Left kidney (tissue), 2 donors: ENCODE data around the gene WDR5. TPM values are rescaled to one million over a fixed set of nuclear protein-coding genes. Genes with fewer than 3 reads are reported as not detected.

ENCODE experiments used
- DNase-seq: peaks from one replicate; pipeline ENCODE4 v3.0.0-alpha.2; 2013
- polyA plus RNA-seq: library from polyadenylated mRNA; unstranded; fragments of 120-200 nt; gene quantifications from one replicate; pipeline ENCODE4 v1.2.1, GENCODE V29; 2013; ENCODE audit not compliant: insufficient read length

Gene WDR5
- polyA plus RNA-seq, 1 donor = 35.9 TPM

DNA sequence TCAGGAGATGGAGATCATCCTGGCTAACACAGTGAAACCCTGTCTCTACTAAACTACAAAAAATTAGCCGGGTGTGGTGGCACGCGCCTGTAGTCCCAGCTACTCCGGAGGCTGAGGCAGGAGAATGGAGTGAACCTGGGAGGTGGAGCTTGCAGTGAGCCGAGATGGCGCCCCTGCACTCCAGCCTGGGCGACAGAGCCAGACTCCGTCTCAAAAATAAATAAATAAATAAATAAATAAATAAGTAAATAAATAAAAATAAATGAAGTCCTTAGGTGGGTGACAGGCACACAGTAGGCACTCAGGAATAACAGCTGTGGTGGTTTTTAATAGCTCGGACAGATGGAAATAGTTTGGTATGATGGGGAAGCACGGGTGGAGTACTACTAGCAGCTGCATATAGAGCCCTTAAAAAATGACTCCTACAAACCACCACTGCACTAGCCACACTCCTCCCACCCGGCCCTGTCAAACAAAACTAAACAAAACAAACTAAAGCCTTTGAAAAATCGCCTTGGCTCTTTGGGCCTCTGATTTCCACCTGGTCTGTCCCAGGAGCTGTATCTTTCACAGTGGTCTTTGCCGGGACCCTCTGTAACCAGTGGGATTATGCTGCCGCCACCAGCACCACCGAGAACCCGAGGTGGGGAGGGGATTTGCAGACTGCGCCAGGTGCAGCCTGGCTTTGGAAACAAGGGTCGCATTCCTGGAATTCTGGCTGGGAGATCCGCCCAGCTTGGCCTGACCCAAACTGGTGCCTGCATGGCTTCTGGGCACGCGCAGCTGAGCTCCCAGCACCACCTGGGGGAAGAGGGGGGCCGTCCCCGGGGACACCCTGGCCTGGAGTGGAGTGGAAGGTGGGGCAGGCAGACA lies 5.1 kb upstream of the WDR5 start:
- peak; percentile 46 for DNase-seq

DNA sequence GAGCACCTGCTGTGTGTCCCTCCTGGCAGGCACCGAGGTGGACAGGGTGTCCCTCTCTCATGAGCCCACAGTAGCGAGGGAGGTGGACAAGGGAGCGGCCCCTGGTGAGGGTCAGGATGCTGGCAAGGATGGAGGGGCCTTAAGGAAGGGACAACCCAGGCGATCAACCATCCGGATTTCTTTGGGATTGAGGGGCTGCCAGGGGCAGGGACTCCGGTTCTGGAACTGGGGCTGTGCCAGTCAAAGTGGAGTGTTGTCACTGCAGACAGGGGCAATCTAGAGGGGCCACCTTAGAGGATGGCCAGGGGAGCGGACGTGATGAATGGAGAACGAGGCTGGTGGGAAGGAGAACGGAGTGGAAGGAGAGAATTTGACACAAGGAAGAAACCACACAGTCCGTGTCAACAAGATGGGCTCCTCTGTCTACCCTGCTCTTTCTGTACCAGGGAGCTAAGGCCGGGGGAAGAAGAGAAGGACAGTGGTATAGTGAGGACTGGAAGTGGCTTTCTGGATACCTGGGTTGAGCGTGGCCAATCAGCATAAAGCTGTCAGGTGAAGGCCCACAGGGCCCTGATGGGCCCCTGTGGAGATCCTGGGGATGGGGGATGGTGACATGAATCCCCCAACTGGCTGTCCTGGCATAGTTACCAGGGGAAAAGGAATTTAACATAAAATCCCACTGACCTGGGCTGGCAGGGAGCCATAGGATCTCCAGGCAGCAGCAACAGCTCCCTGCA lies 4.2 kb upstream of the WDR5 start:
- no peak for DNase-seq

DNA sequence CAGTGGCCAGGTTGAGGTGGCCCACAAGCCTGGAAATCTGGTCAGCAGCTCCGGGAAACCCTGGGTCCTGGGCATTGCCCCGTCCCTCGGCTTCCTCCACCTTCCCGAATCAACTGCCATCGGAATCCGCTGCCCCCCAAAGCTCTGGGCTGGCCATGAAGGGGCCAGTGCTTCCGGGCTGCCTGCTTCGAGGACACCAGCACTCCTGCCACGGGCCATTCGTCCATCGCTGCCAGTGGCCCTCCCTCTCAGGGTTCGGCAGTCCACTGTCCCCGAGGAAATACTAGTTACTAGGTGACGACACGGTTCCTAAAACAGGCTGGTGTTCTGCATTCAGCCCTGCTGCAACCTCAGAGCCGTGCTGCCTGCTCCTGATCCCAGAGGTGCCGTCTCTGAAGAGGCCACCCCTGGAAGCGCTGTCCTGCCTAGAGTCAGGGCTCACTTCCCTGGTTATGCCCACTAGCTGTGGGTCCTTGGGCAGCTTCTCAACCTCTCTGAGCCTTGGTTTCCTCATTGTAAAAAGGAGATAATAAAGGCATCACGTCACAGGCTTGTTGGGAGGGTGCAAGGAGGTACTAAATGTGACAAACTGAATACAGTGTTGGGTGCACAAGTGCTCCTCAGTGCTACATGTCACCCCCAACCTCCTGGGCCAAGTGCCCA lies 3.5 kb upstream of the WDR5 start:
- DNase-seq = no peak

DNA sequence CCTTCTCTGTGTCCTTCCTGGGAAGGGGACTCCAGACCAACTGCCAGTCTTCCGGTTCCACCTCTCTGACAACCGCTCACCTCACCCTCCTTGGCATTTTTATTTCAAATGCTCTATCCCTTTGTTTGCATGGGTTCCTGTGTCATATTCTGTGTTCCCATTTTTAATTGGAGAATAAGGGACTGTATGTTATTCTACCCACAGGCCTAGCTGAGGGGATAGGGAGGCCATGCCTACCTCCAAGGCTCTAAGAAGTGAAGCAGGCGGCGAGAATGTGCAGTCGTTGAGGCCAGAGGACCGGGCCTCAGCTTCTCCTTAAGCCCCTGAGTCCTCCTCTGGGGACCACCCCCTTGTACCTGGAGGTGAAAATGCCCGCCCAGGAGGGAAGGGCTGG lies 936 bp upstream of the WDR5 start:
- no peak for DNase-seq

DNA sequence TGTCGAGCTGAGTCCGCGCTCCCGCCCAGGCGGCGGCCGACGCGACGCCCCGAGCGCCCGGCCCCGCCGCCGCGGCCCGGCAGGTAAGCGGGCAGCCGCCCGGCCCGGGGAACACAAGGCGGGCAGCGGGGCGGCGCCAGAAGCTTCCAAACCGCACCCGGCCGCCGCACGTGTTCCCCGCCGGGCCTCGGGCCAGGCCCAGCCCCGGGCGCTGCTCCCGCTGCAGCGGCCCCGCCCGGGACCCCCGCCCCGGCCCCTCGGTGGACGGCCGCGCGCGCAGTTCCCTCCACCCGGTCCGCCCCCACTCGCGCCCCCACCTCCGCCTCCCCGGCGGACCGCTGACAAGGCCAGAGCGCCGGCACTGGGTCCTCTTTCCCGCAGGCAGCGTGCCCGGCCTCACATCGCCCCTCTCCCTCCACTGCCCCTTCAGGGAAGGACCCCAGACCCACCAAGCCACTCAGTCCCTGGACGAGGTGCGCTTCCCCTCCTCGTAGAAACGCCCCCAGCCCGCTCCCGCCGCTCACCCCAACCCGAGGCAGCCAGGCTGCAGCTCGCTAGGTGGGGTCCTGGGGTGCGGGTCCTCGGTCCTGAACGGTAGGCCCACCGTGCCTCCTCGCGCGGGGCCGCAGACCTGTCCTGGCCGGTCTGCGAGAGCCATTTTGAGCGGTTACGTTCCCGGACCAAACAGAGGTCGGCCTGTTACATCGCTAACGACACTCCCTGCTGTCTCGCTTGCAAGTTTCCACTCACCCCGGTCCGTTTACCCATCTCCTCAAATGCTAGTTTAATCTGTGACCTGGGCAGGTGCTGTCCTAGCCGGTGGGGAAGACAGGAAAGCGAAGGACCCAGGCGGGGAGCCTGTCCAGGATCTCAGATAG lies 475 bp downstream of the WDR5 start:
- DNase-seq = no peak

DNA sequence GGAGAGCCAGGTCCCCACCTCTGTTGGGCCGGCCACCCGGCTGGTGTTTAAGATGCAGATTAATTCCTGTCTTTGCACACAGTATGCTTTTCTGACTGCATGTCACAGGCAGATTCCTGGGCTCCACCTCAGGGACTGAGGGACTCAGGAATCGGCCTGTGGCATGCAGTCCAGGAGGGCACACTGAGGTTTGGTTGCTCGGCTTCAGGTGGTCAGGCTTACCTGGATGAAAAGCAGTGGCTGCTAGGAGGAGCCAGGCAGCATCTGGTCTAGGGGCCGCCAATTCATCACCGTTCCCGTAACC lies 1.1 kb downstream of the WDR5 start:
- DNase-seq = no peak

DNA sequence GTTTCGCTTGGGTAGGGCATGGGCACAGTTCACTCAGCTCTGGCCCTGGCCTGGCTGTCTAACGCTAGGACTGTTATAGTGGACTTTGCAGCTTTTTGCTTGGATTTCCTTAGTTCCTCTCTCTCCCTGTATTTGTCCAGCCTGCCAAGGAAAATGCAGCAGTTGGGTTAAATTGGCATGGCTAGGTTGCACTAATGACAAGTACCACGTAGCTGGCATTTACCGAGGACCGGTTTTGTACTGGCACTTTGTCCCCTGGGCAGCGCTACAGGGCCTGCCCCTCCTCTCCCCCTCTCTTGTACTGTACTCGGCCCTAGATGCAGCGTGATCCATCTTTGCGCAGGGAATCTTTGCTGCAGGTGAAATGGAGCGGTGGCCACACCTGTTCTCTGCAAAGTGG lies 2.4 kb downstream of the WDR5 start:
- no peak for DNase-seq

DNA sequence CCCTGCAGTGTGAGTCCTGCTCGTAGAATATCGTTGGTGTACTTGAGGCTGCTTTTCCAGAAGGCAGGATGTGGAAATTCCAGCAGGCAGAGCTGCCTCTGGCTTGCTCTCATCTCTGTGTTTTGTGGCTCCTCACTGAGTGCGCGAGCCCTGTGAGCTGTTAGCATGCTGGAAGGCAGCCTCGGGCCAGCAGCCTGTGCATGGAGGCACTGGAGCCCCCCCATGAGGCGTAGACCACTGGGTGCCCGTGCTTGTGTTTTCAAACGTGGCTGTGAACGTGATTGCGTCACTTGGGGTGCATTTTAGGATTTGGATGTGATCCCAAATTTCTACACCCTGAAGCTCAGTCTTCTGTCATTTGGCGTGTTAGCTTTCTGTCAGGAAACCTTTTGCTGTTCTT lies 3.2 kb downstream of the WDR5 start:
- DNase-seq = no peak

DNA sequence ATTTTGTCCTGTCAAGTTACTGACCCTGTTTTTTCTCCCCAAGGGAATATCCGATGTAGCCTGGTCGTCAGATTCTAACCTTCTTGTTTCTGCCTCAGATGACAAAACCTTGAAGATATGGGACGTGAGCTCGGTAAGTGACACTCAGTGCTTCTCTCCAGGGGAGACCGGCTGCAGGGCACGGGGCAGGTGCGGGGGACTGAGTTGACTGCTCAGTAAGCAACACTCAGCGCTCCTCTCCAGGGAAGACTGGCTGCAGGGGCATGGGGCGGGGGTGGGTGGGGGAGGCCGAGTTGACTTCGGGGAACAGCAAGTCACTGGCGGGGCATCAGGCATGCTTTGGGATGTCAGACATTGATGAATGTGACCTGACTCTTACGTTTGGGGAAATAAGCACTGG lies 6.0 kb downstream of the WDR5 start:
- no peak for DNase-seq

DNA sequence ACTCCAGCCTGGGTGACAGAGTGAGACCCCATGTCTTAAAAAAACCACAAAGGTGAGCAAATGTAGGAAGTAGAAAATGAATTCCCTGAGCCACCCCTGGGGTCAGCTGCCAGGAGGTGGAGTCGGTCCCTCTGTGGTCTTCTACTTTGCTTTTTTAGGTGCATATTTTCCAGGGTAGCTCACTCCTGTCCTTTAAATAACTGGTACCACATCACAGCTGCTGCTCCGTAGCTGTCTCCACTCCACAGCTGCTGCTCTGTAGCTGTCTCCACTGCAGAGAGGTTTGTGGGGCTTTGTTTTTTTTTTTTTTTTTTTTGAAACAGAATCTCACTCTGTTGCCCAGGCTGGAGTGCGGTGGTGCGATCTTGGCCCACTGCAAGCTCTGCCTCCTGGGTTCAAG lies 8.9 kb downstream of the WDR5 start:
- DNase-seq = no peak

DNA sequence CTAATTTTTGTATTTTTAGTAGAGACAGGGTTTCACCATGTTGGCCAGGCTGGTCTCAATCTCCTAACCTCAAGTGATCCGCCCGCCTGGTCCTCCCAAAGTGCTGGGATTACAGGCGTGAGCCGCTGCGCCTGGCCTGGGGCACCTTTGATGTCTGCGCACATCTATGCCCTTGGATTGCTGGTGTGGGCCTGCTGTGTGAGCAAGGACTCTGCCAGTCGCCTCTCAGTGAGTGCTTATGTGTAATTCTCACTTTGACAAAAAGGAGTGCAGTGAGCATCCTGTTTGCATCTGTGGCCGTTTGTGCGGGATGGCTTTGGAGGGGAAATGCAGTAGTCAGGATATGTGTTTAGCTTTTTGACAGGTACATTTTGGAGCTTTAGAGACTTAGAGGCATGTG lies 9.4 kb downstream of the WDR5 start:
- DNase-seq = no peak

DNA sequence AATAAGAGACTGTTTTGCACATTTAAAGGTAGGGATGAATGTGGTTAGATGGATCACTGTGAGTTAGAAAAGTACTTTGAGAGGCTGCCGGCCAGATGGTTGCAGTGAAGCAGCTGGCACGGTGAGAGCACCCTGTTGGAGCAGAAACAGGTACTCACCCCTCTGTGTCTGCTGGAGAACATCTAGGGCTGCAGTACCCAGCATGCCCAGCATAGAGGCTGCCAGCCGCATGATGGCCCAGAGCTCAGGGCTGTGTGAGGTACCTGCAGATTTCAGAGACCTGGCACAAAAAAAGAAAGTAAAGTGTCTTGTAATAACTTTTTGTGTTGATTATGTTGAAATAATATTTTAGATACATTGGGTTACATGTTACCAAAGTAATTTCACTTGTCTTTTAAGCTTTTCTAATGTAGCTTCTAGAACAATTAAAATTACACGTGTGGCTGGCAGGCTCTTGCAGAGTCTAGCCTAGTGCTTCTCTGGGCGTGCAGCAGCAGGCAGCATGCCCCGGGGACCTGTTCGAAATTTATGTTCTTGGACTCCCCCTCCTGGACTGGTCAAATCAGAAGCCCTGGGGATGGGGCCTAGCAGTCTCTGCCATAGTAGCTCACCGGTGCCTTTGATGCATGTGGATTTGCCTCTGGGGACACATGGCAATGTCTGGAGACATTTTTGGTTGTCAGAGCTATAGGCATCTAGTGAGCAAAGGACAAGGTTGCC lies 11.1 kb downstream of the WDR5 start:
- DNase-seq = no peak

DNA sequence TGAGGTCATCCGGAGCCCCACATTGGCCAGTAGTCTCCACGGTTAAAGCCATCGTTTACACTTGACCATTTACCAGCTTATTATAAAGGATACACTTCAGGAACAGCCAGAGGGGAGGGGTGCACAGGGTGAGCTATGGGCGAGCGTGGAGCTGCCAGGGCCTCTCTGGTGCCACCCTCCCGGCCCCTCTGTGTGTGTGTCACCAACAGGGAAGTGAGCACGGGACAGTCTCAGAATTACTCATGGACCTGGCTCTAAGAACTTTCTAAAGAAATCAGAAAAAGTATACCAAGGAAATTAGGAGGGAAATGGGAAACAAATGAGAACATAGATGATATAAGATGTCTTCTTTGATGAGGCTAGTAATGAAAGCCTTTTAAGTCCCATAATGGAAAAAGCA lies 13.5 kb downstream of the WDR5 start:
- DNase-seq = no peak

DNA sequence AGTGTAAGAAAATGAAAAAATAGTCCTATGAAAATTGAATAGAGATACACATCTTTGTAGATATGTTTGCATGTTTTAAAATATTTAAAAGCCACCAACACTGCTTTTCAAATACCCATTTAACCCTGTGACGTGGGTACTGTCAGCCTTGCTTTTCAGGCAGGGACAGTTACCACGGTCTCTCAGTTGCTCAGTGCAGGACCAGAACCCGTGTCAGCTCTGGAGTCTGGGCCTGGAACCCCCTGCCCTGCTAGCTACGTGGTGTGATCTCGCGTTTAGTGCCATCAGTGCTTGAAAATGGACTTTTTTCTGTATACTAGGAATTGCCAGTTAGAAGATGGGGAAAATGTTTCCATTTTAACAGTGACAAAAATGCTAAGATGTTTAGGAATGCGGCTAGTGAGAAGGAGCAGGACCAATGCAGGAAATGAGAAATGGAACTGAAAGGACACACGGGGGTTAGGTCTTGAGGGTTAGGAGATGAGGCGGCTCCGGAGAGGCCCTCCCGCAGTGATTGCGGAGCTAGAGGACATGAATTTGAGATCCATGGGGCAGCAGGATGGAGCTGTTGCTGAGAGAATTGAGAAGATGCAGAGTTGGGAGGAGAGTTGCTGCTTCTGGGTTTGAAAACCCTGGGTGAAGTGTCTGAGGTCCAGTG lies 14.8 kb downstream of the WDR5 start:
- DNase-seq = no peak

DNA sequence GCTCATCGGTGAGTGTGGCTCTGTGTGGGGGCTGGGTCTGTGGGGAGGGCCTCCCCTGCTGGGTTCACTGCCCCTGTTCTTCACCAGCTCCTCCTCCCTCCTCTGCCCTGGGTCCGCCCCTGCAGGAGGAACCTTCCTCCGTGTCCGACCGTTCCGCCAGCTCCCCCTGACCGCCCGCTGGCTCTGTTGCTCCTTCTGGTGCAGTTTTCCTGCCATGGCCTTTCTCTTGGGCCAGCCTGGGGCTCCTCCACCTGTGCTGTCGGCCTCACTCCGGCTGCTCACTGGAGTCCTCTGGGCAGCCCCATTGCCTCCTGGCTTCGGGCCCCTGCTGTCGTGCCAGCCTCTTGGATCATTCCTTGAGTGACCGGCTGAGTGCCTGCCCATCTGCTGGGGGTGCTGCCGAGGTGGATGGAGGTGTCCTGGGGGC lies 16.2 kb downstream of the WDR5 start:
- no peak for DNase-seq

DNA sequence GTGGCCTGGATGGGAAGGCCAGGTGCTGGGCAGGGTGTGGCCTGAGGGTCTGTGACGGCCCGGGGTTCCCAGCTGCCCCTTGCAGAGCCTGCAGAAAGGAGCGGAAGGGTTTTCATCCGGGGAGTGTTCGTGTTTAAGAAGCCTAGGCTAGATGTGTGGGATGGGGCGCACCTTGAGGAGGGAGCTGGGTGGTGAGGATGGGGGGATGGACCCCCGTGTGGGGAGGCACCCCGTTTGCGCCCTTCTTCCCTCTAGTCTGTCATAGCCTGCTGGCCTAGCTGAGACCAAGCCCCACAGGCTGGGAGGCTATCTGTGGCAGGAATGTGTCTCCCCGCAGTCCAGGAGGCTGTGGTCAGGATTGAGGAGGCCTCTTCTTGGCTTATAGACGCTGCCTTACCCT lies 16.6 kb downstream of the WDR5 start:
- DNase-seq = no peak

DNA sequence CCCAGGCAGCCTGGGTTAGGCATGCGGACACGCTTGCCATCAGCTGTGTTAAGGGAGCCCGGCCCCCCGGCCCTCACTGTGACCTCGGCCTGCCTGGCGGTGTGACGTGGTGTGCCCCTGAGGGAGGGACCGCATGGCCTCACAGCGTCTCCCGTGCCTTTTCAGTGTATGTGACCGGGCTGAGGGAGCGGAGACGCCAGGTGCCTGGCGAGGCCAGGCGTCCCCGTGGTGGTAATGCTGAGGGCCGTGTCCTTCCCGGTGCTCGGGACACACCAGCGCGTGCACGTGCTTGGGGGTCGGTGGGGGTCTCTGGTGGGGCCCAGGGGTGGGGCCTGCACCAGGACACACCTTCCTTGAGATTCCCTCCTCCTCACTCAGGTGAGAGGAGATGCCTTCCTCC lies 17.6 kb downstream of the WDR5 start:
- DNase-seq = no peak

DNA sequence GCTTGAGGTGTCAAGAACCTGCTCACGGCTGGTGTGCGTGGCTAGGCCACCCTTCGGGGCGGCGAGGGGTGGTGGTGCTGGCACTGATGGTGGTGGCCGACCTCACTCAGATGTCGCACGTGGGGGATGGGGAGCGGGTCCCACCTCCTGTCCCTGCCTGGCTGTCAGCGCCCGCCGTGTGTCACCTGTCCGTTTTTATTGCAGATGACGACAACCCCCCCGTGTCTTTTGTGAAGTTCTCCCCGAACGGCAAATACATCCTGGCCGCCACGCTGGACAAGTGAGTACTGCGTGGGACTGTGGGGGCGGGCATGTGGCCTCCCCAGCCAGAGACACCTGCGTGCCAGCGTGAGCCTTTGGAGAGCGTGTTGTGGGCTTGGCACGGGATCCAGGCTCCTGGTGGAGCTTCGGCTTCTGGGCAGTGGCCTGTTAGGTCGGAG lies 18.4 kb downstream of the WDR5 start:
- no peak for DNase-seq

DNA sequence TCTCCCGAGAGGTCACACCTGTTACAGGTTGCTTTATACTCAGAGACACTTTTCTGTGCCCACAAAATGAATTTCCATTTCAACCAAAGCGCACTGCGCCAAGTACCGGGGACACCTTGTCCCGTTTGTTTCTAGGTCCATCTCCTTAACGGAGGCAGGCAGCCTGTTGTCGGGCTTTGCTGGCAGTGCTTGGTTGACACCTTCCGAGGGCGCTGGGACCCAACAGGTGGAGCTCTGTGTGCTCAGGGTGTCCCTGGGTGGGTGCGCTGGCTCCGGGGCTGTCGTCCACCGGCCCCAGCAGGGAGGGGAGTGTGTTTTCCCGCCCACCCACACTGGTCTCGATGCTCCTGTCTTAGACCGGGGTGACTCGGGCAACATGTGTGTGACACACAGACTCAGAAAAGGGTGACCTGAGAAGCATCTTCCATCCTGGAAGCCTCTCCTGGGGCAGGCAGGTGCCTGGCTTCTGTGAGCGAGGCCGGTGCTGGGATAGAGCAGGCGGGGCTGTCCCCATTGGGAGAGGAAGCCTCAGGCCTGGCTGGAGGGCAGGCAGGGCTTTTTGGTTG lies 20.0 kb downstream of the WDR5 start:
- no peak for DNase-seq

DNA sequence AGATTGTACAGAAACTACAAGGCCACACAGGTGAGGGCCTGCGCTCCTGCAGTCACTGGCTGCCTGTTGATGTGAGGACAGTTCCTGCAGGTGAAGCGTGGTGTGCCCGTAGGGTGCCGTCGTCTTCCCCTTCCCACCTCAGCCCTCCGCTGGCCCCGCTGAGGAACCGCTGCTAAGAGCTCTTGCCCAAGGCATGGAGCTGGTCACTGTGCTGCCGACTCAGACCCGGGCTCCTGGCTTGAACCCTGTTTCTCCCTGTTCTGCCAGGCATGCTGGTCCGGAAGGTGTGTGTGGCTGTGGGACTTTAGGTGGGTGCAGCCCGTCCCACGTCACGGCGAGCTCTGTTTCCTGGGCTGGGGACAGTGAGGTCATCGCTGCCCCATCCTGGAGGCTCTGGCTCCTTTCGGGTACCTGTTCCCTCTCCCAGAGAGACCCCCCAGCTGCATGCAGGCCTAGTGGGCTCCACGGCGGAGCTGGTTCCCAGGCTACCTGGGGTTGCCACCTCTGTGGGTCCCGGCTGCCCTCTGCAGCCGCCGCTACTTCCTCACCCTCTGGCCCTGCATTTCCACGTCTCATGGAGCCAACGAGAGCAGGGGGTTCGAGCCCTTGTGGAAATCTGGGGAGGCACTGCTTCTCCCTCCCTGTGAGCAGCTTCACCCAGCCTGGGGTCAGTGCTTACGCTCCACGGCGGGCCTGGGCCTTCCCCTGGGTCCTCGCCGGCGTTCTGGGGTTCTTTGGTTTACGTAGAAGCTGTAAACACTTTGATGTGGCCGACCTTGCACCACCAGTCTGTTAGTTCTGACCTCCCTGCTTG lies 20.9 kb downstream of the WDR5 start:
- no peak for DNase-seq
